Panc1 (cell line): ENCODE measurements around the gene RTCA.

Experiments
- POLR2AphosphoS5 ChIP-seq: IDR thresholded peaks from 2 replicates; pipeline ENCODE4 v1.6.1; 2012; ENCODE audit warnings: mild to moderate bottlenecking, low read depth, low read length, moderate library complexity
- TCF7L2 ChIP-seq: IDR thresholded peaks from 2 replicates; pipeline ENCODE4 v1.6.1; 2011; ENCODE audit warnings: mild to moderate bottlenecking, low read depth, low read length, inconsistent platforms
- TF ChIP-seq, protein P1 (sequence below): fragments of 450-650 bp; IDR thresholded peaks from 2 replicates; pipeline ENCODE4 v1.5.1; 2017; ENCODE audit warnings: mild to moderate bottlenecking

DNA sequence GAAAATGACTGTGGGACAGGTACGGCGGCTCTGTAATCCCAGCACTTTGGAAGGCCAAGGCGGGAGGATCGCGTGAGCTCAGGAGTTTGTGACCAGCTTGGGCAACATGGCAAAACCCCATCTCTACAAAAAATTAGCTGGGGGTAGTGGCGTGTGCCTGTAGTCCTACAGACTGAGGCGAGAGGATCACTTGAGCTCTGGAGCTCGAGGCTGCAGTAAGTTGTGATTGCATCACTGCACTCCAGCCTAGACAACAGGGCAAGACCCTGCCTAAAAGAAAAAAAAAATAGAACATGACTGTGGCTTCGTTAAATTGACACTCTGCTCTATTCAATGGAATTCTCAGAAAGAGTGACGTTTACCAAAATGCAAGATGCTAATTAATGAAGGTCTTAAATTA lies 12.5 kb upstream of the RTCA start:
- TF ChIP-seq POLR2AphosphoS5 (no peak), TCF7L2 (no peak)
- TF ChIP-seq, protein P1, sequence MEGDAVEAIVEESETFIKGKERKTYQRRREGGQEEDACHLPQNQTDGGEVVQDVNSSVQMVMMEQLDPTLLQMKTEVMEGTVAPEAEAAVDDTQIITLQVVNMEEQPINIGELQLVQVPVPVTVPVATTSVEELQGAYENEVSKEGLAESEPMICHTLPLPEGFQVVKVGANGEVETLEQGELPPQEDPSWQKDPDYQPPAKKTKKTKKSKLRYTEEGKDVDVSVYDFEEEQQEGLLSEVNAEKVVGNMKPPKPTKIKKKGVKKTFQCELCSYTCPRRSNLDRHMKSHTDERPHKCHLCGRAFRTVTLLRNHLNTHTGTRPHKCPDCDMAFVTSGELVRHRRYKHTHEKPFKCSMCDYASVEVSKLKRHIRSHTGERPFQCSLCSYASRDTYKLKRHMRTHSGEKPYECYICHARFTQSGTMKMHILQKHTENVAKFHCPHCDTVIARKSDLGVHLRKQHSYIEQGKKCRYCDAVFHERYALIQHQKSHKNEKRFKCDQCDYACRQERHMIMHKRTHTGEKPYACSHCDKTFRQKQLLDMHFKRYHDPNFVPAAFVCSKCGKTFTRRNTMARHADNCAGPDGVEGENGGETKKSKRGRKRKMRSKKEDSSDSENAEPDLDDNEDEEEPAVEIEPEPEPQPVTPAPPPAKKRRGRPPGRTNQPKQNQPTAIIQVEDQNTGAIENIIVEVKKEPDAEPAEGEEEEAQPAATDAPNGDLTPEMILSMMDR: no peak
